ENCODE results near the gene ABCF3. TPM values are rescaled to one million over a fixed set of nuclear protein-coding genes. Genes with fewer than 3 reads are reported as not detected.

ABCF3 gene
- total and polyA plus RNA-seq, 4 donors: 28.1 to 59.2 (median 33.7) TPM

GRCh38 chr3:184142199-184142598, 43.8 kb upstream of the ABCF3 start:
- peaks cover 0 to 16% (median 6%) of the 10 kb centered on the region in 4 donors for H3K4me1 ChIP-seq (ENCODE audit: control insufficient read depth in 4 of 4, insufficient read depth in 4 of 4, low read length in 3 of 4)
- H3K9me3 ChIP-seq (ENCODE audit: control insufficient read depth in 4 of 4, low read length in 3 of 4): no peaks in the 10 kb centered on the region
- DNase-seq (ENCODE audit: low spot score): no peak
- WGBS: 88% methylated on average over 7 of the region's 7 CpGs
- TF ChIP-seq RXRA (IDR thresholded peaks at IDR 0.05) (no peak), ATF3 (IDR thresholded peaks at IDR 0.05) (no peak), RAD21 (IDR thresholded peaks at IDR 0.05) (no peak), EGR1 (IDR thresholded peaks at IDR 0.05; ENCODE audit: low read depth in 2 of 2) (no peak), SP1 (IDR thresholded peaks at IDR 0.05) (no peak), REST (IDR thresholded peaks at IDR 0.05) (no peak)
- no peaks in the 10 kb centered on the region for H3K27me3 ChIP-seq (ENCODE audit: control insufficient read depth in 4 of 4, insufficient read depth in 4 of 4, low read length in 3 of 4)
- no peak overlapping the region for H3K4me3 ChIP-seq (ENCODE audit: low read depth in 1 of 3, low read length in 3 of 3)
- H3K27ac ChIP-seq (ENCODE audit: low read depth in 1 of 2, low read length in 2 of 2): no peak overlapping the region
- H3K9ac ChIP-seq (ENCODE audit: low read depth in 1 of 2, low read length in 2 of 2): no peak overlapping the region
- H3K36me3 ChIP-seq (ENCODE audit: control insufficient read depth in 4 of 4, insufficient read depth in 3 of 4, low read depth in 1 of 4, low read length in 3 of 4): peaks cover 2 to 64% (median 47%) of the 10 kb centered on the region in 4 donors

GRCh38 chr3:184143327-184143726, 42.7 kb upstream of the ABCF3 start:
- Histone ChIP-seq H3K27me3 (ENCODE audit: control insufficient read depth in 4 of 4, insufficient read depth in 4 of 4, low read length in 3 of 4) (no peaks in the 10 kb centered on the region), H3K27ac (ENCODE audit: low read depth in 1 of 2, low read length in 2 of 2) (no peak overlapping the region), H3K9ac (ENCODE audit: low read depth in 1 of 2, low read length in 2 of 2) (no peak overlapping the region), H3K4me3 (ENCODE audit: low read depth in 1 of 3, low read length in 3 of 3) (no peak overlapping the region), H3K4me1 (ENCODE audit: control insufficient read depth in 4 of 4, insufficient read depth in 4 of 4, low read length in 3 of 4) (peaks cover 0 to 16% (median 4%) of the 10 kb centered on the region in 4 donors), H3K9me3 (ENCODE audit: control insufficient read depth in 4 of 4, low read length in 3 of 4) (no peaks in the 10 kb centered on the region), H3K36me3 (ENCODE audit: control insufficient read depth in 4 of 4, insufficient read depth in 3 of 4, low read depth in 1 of 4, low read length in 3 of 4) (peaks cover 2 to 59% (median 46%) of the 10 kb centered on the region in 4 donors)
- 96% methylated on average over 3 of the region's 3 CpGs for WGBS
- TF ChIP-seq HNF4G (IDR thresholded peaks at IDR 0.05) (no peak), GABPA (IDR thresholded peaks at IDR 0.05 in 1 of 2, conservative IDR thresholded peaks at IDR 0.05 in 1 of 2) (no peak), RXRA (IDR thresholded peaks at IDR 0.05) (no peak), SP1 (IDR thresholded peaks at IDR 0.05) (no peak), ZBTB33 (IDR thresholded peaks at IDR 0.05) (no peak), ATF3 (IDR thresholded peaks at IDR 0.05) (no peak), RAD21 (IDR thresholded peaks at IDR 0.05) (no peak), REST (IDR thresholded peaks at IDR 0.05) (no peak), YY1 (IDR thresholded peaks at IDR 0.05) (no peak), EGR1 (IDR thresholded peaks at IDR 0.05; ENCODE audit: low read depth in 2 of 2) (no peak), MAX (IDR thresholded peaks at IDR 0.05) (no peak), NR2F2 (IDR thresholded peaks at IDR 0.05) (no peak), TAF1 (conservative IDR thresholded peaks at IDR 0.05) (no peak), FOXA1 (IDR thresholded peaks at IDR 0.05) (no peak), FOXA2 (IDR thresholded peaks at IDR 0.05) (no peak), JUND (IDR thresholded peaks at IDR 0.05) (no peak), CTCF (IDR thresholded peaks at IDR 0.05; ENCODE audit: low read depth, low read length, missing input control) (no peak), HNF4A (conservative IDR thresholded peaks at IDR 0.05) (no peak)
- DNase-seq (ENCODE audit: low spot score): no peak
